Mammary epithelial cell (primary cell): Measurements from ENCODE around the gene ITGA5.

Experiments
- CTCF ChIP-seq, 2 donors: IDR thresholded peaks in 1 of 2; conservative IDR thresholded peaks in 1 of 2; 2 replicates each; pipeline ENCODE4 v1.5.1; 2011 to 2012; ENCODE audit warnings: inconsistent platforms in 2 of 2, low read length in 2 of 2, mild to moderate bottlenecking in 2 of 2, control low read depth in 1 of 2, low read depth in 1 of 2; ENCODE audit not compliant: insufficient read depth in 1 of 2; ENCODE audit errors: extremely low read depth in 1 of 2
- EZH2 ChIP-seq: IDR thresholded peaks from 2 replicates; pipeline ENCODE4 v1.6.1; 2012; ENCODE audit warnings: low read length, inconsistent platforms, borderline replicate concordance

GRCh38 chr12:54355104-54355815 lies 63.8 kb downstream of the ITGA5 start:
- TF ChIP-seq EZH2 (no peak), CTCF (conservative IDR thresholded peaks at IDR 0.05 in 1 of 2, IDR thresholded peaks at IDR 0.05 in 1 of 2; ENCODE audit: extremely low read depth in 1 of 2, insufficient read depth in 1 of 2, low read depth in 1 of 2, low read length in 2 of 2) (no peak)
